ENCODE data around the gene SERPINE2. TPM values are rescaled to one million over a fixed set of nuclear protein-coding genes. Genes with fewer than 3 reads are reported as not detected.

SERPINE2 gene
- total RNA-seq, 6 experiments from 2014 or later, result 145 to 385 (median 169) TPM

DNA sequence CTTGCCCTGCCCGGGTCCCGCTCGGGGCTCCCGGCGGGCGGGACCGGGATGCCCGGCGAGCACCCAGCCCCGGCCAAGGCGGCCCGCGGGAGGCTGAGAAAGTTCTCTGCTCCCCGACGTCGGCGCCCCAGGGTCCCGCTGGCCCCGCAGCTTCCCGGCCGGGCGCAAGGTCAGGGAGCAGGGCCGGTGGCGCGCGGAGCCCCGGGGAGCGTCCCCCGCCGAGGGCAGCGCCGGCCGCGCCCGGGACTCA is 331 bp downstream of the SERPINE2 start:
- Mint-ChIP-seq H3K27me3 (ENCODE audit: insufficient read depth) (no peaks in the 10 kb centered on the region; the same call in none of the 2 replicates), H3K36me3 (ENCODE audit: low read depth) (no peaks in the 10 kb centered on the region), H3K27ac (no peak overlapping the region), H3K4me3 (no peak overlapping the region; the same call in 1 of the 2 replicates), H3K9me3 (no peaks in the 10 kb centered on the region), H3K4me1 (ENCODE audit: low read depth) (peaks cover 40% of the 10 kb centered on the region)
- DNase-seq, result no peak
- TF ChIP-seq, protein P1, sequence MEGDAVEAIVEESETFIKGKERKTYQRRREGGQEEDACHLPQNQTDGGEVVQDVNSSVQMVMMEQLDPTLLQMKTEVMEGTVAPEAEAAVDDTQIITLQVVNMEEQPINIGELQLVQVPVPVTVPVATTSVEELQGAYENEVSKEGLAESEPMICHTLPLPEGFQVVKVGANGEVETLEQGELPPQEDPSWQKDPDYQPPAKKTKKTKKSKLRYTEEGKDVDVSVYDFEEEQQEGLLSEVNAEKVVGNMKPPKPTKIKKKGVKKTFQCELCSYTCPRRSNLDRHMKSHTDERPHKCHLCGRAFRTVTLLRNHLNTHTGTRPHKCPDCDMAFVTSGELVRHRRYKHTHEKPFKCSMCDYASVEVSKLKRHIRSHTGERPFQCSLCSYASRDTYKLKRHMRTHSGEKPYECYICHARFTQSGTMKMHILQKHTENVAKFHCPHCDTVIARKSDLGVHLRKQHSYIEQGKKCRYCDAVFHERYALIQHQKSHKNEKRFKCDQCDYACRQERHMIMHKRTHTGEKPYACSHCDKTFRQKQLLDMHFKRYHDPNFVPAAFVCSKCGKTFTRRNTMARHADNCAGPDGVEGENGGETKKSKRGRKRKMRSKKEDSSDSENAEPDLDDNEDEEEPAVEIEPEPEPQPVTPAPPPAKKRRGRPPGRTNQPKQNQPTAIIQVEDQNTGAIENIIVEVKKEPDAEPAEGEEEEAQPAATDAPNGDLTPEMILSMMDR (IDR thresholded peaks at IDR 0.05), result no peak

DNA sequence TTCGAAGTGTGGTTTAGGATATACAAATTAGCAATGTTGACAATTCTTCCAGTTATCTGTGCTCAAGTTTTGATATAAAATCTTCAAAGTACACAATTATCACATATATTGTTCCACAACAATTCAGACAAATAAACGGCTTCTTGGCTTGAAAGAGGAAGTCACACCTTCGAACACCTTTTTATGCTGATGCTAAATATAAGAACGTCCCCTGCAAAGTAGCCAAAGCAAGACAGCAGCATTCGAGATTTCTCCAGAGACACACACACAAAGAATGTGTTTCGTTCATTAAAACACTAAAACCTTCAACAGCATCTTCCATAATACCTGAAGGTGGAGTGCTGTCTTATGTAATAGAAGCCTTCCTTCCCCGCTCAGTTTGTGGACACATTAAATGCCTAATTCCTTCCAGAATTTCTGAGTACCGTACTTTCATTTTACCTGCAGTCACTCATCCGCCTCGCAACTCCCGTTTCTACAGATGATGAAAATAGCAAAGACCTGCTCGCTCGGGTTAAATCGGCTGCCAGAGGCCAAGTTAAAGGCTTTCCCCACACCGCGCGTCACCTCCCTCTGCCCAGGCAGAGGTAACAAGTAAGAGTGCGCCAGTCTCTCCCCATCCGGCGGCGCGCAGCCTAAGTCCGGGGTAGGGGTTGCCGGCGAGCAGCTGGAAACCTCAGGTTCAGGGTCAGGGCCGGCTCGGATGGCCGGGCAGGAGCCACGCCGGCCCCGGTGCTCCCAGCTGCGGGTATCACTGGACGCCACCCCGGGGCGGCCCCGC is 847 bp downstream of the SERPINE2 start:
- DNase-seq, result peak; percentile 7

DNA sequence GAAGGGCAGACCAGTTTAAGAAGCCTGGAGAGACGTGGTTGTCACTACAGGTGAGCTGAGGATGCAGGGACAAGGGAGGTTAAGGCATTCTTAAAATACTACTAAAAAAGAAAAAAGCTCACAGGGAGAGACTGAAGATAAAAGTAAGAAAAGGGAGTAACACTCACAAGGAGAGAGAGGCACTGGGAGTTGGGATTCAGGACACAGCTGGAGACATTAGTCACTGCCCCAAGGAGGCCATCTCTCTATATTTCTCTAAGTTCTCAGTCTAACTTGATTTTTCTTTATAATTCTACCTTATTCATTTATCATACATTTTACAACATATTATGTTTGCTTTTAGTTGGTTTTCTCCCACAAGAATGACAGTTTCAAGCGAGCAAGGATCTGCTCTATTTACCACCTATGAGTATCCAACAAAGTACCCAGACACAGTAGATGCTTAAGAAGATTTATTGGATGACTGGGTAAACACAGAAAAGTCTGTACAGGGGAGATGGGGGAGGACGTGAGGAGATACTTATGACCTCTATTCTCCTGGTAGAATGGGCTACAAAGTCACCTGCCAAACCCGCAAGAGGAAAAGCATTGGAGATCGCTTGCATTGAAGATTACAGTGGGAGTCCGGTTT is 2.2 kb downstream of the SERPINE2 start:
- Mint-ChIP-seq H3K4me1 (ENCODE audit: low read depth) (peaks cover 40% of the 10 kb centered on the region), H3K9me3 (no peaks in the 10 kb centered on the region), H3K27me3 (ENCODE audit: insufficient read depth) (no peaks in the 10 kb centered on the region; the same call in none of the 2 replicates), H3K36me3 (ENCODE audit: low read depth) (no peaks in the 10 kb centered on the region; the same call in 1 of the 2 replicates), H3K4me3 (peak overlapping the region; percentile 97), H3K27ac (no peak overlapping the region)
- TF ChIP-seq, protein P1 (IDR thresholded peaks at IDR 0.05), result no peak
- no peak for DNase-seq

More for the DNA sequence above, 847 bp downstream of the SERPINE2 start:
- Mint-ChIP-seq H3K36me3 (ENCODE audit: low read depth) (no peaks in the 10 kb centered on the region), H3K4me1 (ENCODE audit: low read depth) (peaks cover 40% of the 10 kb centered on the region), H3K27ac (peak overlapping the region; percentile 43), H3K4me3 (peak overlapping the region; percentile 97), H3K27me3 (ENCODE audit: insufficient read depth) (no peaks in the 10 kb centered on the region; the same call in none of the 2 replicates), H3K9me3 (no peaks in the 10 kb centered on the region)
- TF ChIP-seq, protein P1 (IDR thresholded peaks at IDR 0.05), result peak; percentile 16; the same call in 1 of the 2 replicates

DNA sequence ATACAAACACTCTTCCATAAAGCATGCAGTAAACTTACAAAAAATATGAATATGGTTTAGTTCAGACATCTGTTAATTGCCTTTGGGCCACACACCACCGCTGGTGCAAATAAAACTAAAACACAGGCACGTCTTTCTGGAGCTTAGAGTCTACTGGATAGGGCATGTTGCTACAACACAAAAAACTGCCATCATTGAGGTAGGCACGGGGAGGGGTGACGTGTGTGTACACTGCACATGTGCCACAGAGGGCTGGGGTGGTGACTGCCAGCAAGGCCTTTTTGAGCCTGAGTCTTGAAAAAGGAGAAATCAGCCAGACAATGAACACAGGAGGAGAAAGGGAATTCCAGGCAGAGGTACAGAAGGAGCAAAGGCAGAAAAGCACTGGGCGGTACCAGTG is 5.1 kb downstream of the SERPINE2 start:
- TF ChIP-seq, protein P1 (IDR thresholded peaks at IDR 0.05), result no peak
- H3K27me3 Mint-ChIP-seq (ENCODE audit: insufficient read depth), result peaks cover 4% of the 10 kb centered on the region
- H3K4me1 Mint-ChIP-seq (ENCODE audit: low read depth), result peaks cover 35% of the 10 kb centered on the region
- no peak overlapping the region for H3K4me3 Mint-ChIP-seq
- no peak overlapping the region for H3K27ac Mint-ChIP-seq
- H3K9me3 Mint-ChIP-seq, result no peaks in the 10 kb centered on the region
- no peaks in the 10 kb centered on the region; the same call in 1 of the 2 replicates for H3K36me3 Mint-ChIP-seq (ENCODE audit: low read depth)
- no peak for DNase-seq

DNA sequence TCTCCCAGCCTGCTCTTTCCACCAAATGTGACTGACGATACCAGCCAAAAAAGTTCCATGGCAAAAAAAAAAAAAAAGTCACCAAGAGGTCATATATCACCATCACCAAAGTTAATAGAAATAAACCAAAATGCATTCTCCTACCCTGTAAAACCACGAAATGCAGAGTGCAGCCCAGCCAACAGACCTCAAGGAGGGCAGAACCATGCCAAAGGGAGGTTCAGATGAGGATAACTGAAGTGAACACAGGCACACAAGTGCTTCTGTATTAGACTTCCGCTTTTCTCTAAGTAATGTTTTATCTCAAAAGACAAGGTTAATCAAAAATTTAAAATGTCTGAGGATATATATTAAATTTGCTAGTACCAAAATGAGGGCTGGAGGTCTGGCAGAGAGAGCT is 5.5 kb downstream of the SERPINE2 start:
- no peak for DNase-seq
- TF ChIP-seq, protein P1 (IDR thresholded peaks at IDR 0.05), result no peak
- H3K27me3 Mint-ChIP-seq (ENCODE audit: insufficient read depth), result peaks cover 4% of the 10 kb centered on the region

More for the DNA sequence above, 5.5 kb downstream of the SERPINE2 start:
- H3K27ac Mint-ChIP-seq, result no peak overlapping the region
- H3K36me3 Mint-ChIP-seq (ENCODE audit: low read depth), result no peaks in the 10 kb centered on the region; the same call in 1 of the 2 replicates
- no peak overlapping the region for H3K4me3 Mint-ChIP-seq
- no peaks in the 10 kb centered on the region for H3K9me3 Mint-ChIP-seq
- H3K4me1 Mint-ChIP-seq (ENCODE audit: low read depth), result peaks cover 35% of the 10 kb centered on the region
